IMR-90 (cell line): ENCODE measurements around the gene CHD6. TPM values are rescaled to one million over a fixed set of nuclear protein-coding genes. Genes with fewer than 3 reads are reported as not detected.

Source experiments
- ATAC-seq: fragments of 200-7000 bp; cut with Tn5 transposase; 2 replicates; pipeline ENCODE4 v1.9.1; 2020; ENCODE audit warnings: low read depth, mild to moderate bottlenecking, moderate library complexity
- BruUV-seq: library from RNA; stranded (reverse); fragments of 400-500 nt; replicated peaks from 2 replicates; lab custom pipeline; 2021; lab: Mats Ljungman, UMichigan
- CTCF ChIA-PET: fragments of 300-600 bp; formaldehyde crosslinking; extraction: SDS; loops from one replicate; lab custom pipeline; 2021; ENCODE audit warnings: antibody characterized with exemption; lab: Yijun Ruan, JAX
- POLR2A ChIA-PET: fragments of 300-600 bp; sonication (Branson Sonifier 250); formaldehyde crosslinking; loops from one replicate; lab custom pipeline; 2022; ENCODE audit warnings: antibody characterized with exemption; ENCODE audit not compliant: unreplicated experiment; lab: Charles Lee
- DNase-seq: peaks from one replicate; pipeline ENCODE4 v3.0.0; 2013
- H2AFZ ChIP-seq: replicated peaks from 2 replicates; pipeline ENCODE3; 2013; ENCODE audit warnings: low read length, mild to moderate bottlenecking; ENCODE audit not compliant: poor library complexity
- H2AK5ac ChIP-seq: 2 replicates; pipeline ENCODE4 v1.6.1; 2013; ENCODE audit warnings: low read depth, low read length, inconsistent platforms
- H2AK9ac ChIP-seq: replicated peaks from 2 replicates; pipeline ENCODE3; 2013; ENCODE audit warnings: mild to moderate bottlenecking, low read depth, low read length, moderate library complexity; ENCODE audit not compliant: poor library complexity
- H2BK120ac ChIP-seq: 2 replicates; pipeline ENCODE4 v1.6.1; 2013; ENCODE audit warnings: low read depth, low read length, inconsistent platforms
- H2BK15ac ChIP-seq: 3 replicates; pipeline ENCODE4 v1.6.1; 2013; ENCODE audit warnings: low read depth, low read length, inconsistent platforms
- H2BK20ac ChIP-seq: 2 replicates; pipeline ENCODE4 v1.6.1; 2013; ENCODE audit warnings: low read depth, mild to moderate bottlenecking, inconsistent platforms, low read length, moderate library complexity
- H2BK5ac ChIP-seq: 2 replicates; pipeline ENCODE4 v1.6.1; 2013; ENCODE audit warnings: mild to moderate bottlenecking, low read depth, low read length, inconsistent platforms; ENCODE audit not compliant: poor library complexity, severe bottlenecking
- H3K14ac ChIP-seq: replicated peaks from 2 replicates; pipeline ENCODE4 v1.6.1; 2013; ENCODE audit warnings: low read depth, low read length, inconsistent platforms
- H3K18ac ChIP-seq: 2 replicates; pipeline ENCODE4 v1.6.1; 2013; ENCODE audit warnings: low read depth, low read length, control low read depth
- H3K23ac ChIP-seq: 2 replicates; pipeline ENCODE4 v1.6.1; 2013; ENCODE audit warnings: low read depth, low read length, inconsistent platforms
- H3K27ac ChIP-seq: 2 replicates; pipeline ENCODE4 v1.5.1; 2013; ENCODE audit warnings: mild to moderate bottlenecking, control low read depth, low read length; ENCODE audit not compliant: insufficient read depth
- H3K27me3 ChIP-seq: 2 replicates; pipeline ENCODE4 v1.6.1; 2013; ENCODE audit warnings: low read length; ENCODE audit not compliant: control insufficient read depth, insufficient read depth
- H3K36me3 ChIP-seq: 2 replicates; pipeline ENCODE4 v1.6.1; 2013; ENCODE audit warnings: low read length, mixed read lengths; ENCODE audit not compliant: control insufficient read depth, insufficient read depth
- H3K4ac ChIP-seq: 2 replicates; pipeline ENCODE4 v1.6.1; 2013; ENCODE audit warnings: low read depth, low read length, inconsistent platforms
- H3K4me1 ChIP-seq: 2 replicates; pipeline ENCODE4 v1.6.1; 2013; ENCODE audit warnings: low read length, mixed read lengths; ENCODE audit not compliant: control insufficient read depth, insufficient read depth
- H3K4me2 ChIP-seq: 2 replicates; pipeline ENCODE4 v1.6.1; 2013; ENCODE audit warnings: low read depth, mild to moderate bottlenecking, control low read depth, low read length, moderate library complexity
- H3K4me3 ChIP-seq: 2 replicates; pipeline ENCODE4 v1.5.1; 2013; ENCODE audit warnings: low read depth, mild to moderate bottlenecking, control low read depth, low read length, moderate library complexity; ENCODE audit not compliant: insufficient read depth
- H3K56ac ChIP-seq: 2 replicates; pipeline ENCODE4 v1.6.1; 2013; ENCODE audit warnings: low read length, inconsistent platforms; ENCODE audit not compliant: insufficient read depth; ENCODE audit errors: extremely low read depth
- H3K79me1 ChIP-seq, 2 experiments: 2 replicates each; pipeline ENCODE4 v1.6.1; 2013; ENCODE audit warnings: low read length in 2 of 2, inconsistent platforms in 1 of 2, low read depth in 1 of 2
- H3K9ac ChIP-seq: 2 replicates; pipeline ENCODE4 v1.6.1; 2013; ENCODE audit warnings: low read depth, low read length, control low read depth
- H3K9me1 ChIP-seq: 2 replicates; pipeline ENCODE4 v1.6.1; 2013; ENCODE audit warnings: low read length, inconsistent platforms; ENCODE audit not compliant: insufficient read depth
- H3K9me3 ChIP-seq: 2 replicates; pipeline ENCODE4 v1.6.1; 2013; ENCODE audit warnings: low read length; ENCODE audit not compliant: control insufficient read depth, insufficient read depth
- H4K20me1 ChIP-seq: 2 replicates; pipeline ENCODE4 v1.6.1; 2013; ENCODE audit warnings: low read length, inconsistent platforms; ENCODE audit not compliant: insufficient read depth
- H4K5ac ChIP-seq: 2 replicates; pipeline ENCODE4 v1.6.1; 2013; ENCODE audit warnings: mild to moderate bottlenecking, low read depth, low read length, control low read depth
- H4K8ac ChIP-seq, 2 experiments: 2 replicates each; pipeline ENCODE4 v1.6.1; 2013; ENCODE audit warnings: low read depth in 2 of 2, low read length in 2 of 2, control low read depth in 1 of 2, inconsistent platforms in 1 of 2
- H4K91ac ChIP-seq: 2 replicates; pipeline ENCODE4 v1.6.1; 2013; ENCODE audit warnings: low read depth, low read length, inconsistent platforms; ENCODE audit not compliant: insufficient read depth
- FOS ChIP-seq: fragments of 150-350 bp; IDR thresholded peaks from 2 replicates; pipeline ENCODE4 v1.6.1; 2016; ENCODE audit warnings: low read depth, low read length
- MAFK ChIP-seq: IDR thresholded peaks from 2 replicates; pipeline ENCODE4 v1.6.1; 2012; ENCODE audit warnings: low read depth, low read length, improper control_type of control experiment
- MAZ ChIP-seq: IDR thresholded peaks from 2 replicates; pipeline ENCODE4 v1.6.1; 2012; ENCODE audit warnings: low read depth, mild to moderate bottlenecking, low read length, improper control_type of control experiment, moderate library complexity, borderline replicate concordance
- MXI1 ChIP-seq: IDR thresholded peaks from 2 replicates; pipeline ENCODE4 v1.6.1; 2012; ENCODE audit warnings: low read depth, mild to moderate bottlenecking, low read length, moderate library complexity, borderline replicate concordance
- NFE2L2 ChIP-seq: fragments of 150-350 bp; IDR thresholded peaks from 2 replicates; pipeline ENCODE4 v1.6.1; 2016; ENCODE audit warnings: low read depth, mild to moderate bottlenecking, low read length
- RAD21 ChIP-seq: IDR thresholded peaks from 2 replicates; pipeline ENCODE4 v1.6.1; 2012; ENCODE audit warnings: low read length, improper control_type of control experiment
- RCOR1 ChIP-seq: IDR thresholded peaks from 2 replicates; pipeline ENCODE4 v1.6.1; 2012; ENCODE audit warnings: mild to moderate bottlenecking, low read length, improper control_type of control experiment; ENCODE audit not compliant: insufficient replicate concordance
- SMC3 ChIP-seq: fragments of 150-350 bp; IDR thresholded peaks from 2 replicates; pipeline ENCODE4 v1.6.1; 2016; ENCODE audit warnings: low read depth, mild to moderate bottlenecking, antibody characterized with exemption, low read length, moderate library complexity
- WGBS, 2 experiments: methylation state at CpG; one replicate each; pipeline versions ENCODE4 v1.1.5 to v1.1.7; 2013; ENCODE audit warnings: missing lambda C conversion rate in 2 of 2; ENCODE audit not compliant: insufficient read length in 1 of 2; ENCODE audit errors: extremely low coverage in 2 of 2; 5-methylcytosine and 5-hydroxymethylcytosine counted together
- dilution Hi-C: fragments of 300-500 bp; cut with HindIII; formaldehyde crosslinking; loops from one replicate; pipeline ENCODE4 v1.14.3; 2018; ENCODE audit warnings: low sequenced_read_pairs; ENCODE audit not compliant: unreplicated experiment
- in situ Hi-C: fragments of 300-500 bp; cut with MboI; formaldehyde crosslinking; loops from 3 replicates; pipeline ENCODE4 v1.14.3; 2019; ENCODE audit warnings: low sequenced_read_pairs, inconsistent platforms, mixed read lengths
- intact Hi-C: fragments of 100-400 bp; cut with micrococcal nuclease; formaldehyde crosslinking; loops from 2 replicates; pipeline ENCODE4 v1.10.0; 2022
- polyA plus RNA-seq, 3 experiments: library from polyadenylated mRNA; depleted of rRNA; stranded (reverse); fragments of >200 nt; gene quantifications; 2 replicates each; pipeline ENCODE4 v1.2.3, GENCODE V29; 2012; ENCODE audit warnings: low replicate concordance in 1 of 3
- total RNA-seq: library from RNA; depleted of rRNA; stranded (reverse); fragments of >200 nt; gene quantifications from 2 replicates; pipeline ENCODE4 v1.2.3, GENCODE V29; 2012
- TF ChIP-seq, protein P1 (sequence below): fragments of 150-350 bp; IDR thresholded peaks from 2 replicates; pipeline ENCODE4 v1.6.1; 2017; ENCODE audit warnings: mild to moderate bottlenecking, antibody characterized with exemption, low read length, low read depth
- TF ChIP-seq, protein P2 (sequence below): fragments of 150-350 bp; IDR thresholded peaks from 2 replicates; pipeline ENCODE4 v1.6.1; 2016; ENCODE audit warnings: low read depth, mild to moderate bottlenecking, low read length, moderate library complexity, borderline replicate concordance

CHD6 gene
- total and polyA plus RNA-seq, 2 of the 4 experiments (the other 2 are of a cell fraction), result 8.8 to 26.7 TPM

DNA sequence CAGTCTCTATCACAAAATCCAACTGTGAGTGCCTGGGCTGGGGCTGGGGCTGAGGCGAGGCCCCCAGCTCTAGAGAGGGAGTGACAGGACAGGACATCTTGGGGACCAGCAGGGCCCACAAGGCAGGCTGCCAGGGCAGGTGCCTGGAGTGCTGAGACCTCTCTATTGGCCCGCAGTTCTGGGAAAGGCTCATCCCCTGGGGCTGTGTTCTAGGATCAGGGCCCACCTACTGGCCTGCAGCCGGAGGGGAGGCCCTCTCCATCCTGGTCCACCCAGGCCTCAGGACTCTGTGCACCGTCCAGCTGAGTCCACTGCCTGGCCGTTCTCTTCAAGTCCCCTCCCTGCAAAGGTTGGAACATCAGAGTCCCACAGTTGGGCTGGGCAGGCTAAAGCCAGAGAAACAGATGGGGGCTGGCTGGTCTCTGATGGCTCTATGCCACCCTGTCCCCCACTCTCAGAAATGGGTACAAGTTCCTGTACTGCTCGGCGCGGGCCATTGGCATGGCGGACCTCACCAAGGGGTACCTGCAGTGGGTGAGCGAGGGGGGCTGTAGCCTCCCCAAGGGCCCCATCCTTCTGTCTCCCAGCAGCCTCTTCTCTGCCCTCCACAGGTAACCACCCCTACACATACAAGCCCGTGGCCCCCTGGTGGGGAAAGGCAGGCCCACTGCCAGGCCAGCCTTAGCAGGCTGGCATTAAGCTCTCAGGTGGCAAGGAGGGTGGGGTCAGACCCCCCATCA, 260.6 kb downstream of the CHD6 start:
- Histone ChIP-seq H3K4ac (no peak overlapping the region), H3K56ac (no peak overlapping the region), H3K4me1 (no peaks in the 10 kb centered on the region), H3K18ac (no peak overlapping the region), H2BK20ac (no peak overlapping the region), H2AK5ac (no peak overlapping the region), H3K23ac (no peak overlapping the region), H2BK5ac (no peak overlapping the region), H2AK9ac (no peak overlapping the region), H4K20me1 (no peaks in the 10 kb centered on the region), H3K14ac (no peak overlapping the region), H3K4me3 (no peak overlapping the region), H3K9me3 (no peaks in the 10 kb centered on the region), H3K79me1 (no peaks in the 10 kb centered on the region), H3K4me2 (no peak overlapping the region), H4K8ac (no peak overlapping the region), H2BK15ac (no peak overlapping the region), H4K91ac (no peak overlapping the region), H3K9ac (no peak overlapping the region), H3K27ac (no peak overlapping the region), H2BK120ac (no peak overlapping the region), H3K27me3 (no peaks in the 10 kb centered on the region; the same call in 1 of the 2 replicates), H4K5ac (no peak overlapping the region), H3K9me1 (no peaks in the 10 kb centered on the region), H3K36me3 (no peaks in the 10 kb centered on the region), H2AFZ (no peak overlapping the region)
- BruUV-seq, result no TSS peak
- TF ChIP-seq SMC3 (no peak), NFE2L2 (no peak), FOS (no peak), RAD21 (no peak), MAZ (no peak), MAFK (no peak), RCOR1 (no peak), MXI1 (no peak)
- TF ChIP-seq, protein P1, sequence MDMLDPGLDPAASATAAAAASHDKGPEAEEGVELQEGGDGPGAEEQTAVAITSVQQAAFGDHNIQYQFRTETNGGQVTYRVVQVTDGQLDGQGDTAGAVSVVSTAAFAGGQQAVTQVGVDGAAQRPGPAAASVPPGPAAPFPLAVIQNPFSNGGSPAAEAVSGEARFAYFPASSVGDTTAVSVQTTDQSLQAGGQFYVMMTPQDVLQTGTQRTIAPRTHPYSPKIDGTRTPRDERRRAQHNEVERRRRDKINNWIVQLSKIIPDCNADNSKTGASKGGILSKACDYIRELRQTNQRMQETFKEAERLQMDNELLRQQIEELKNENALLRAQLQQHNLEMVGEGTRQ, result no peak
- TF ChIP-seq, protein P2, sequence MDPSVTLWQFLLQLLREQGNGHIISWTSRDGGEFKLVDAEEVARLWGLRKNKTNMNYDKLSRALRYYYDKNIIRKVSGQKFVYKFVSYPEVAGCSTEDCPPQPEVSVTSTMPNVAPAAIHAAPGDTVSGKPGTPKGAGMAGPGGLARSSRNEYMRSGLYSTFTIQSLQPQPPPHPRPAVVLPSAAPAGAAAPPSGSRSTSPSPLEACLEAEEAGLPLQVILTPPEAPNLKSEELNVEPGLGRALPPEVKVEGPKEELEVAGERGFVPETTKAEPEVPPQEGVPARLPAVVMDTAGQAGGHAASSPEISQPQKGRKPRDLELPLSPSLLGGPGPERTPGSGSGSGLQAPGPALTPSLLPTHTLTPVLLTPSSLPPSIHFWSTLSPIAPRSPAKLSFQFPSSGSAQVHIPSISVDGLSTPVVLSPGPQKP, result no peak
- WGBS, 2 experiments, result 92% methylated on average over 8 of the region's 11 CpGs; no CpG with 5 or more reads in 1 of the 2 experiments
- ATAC-seq, result no peak
- intact Hi-C loops (no loop called here), in situ Hi-C loops (no loop called here), dilution Hi-C loops (no loop called here)
- ChIA-PET POLR2A (no interaction called here), CTCF (no interaction called here)
- no peak for DNase-seq
